Measurements from ENCODE around the gene EGFLAM.
"Not testable (repeated sequence)": the region's sequence is repeated elsewhere in the genome, so short reads cannot be mapped to it uniquely, and the experiment has no call there.

The EGFLAM gene

DNA sequence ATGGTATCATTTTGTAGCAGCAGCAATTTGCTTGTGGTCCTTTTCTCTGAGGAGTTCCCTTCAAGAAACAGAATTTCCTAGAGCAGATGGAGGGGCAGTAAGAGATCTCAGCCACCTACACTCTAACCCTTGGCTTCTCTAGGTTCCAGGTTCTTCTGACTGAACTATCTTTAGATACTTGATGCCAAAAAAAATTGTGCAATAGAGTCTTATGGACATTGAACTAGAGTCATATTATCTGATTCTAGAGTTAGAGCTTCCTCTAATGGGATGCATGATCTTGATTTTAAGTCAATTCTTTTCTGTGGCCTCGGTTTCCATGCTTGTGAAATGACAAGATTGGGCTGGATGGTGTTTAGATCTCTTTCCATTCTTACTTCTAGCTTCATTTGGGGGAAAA is 142.8 kb downstream of the EGFLAM start:
- Mint-ChIP-seq H3K36me3 (no peaks in the 10 kb centered on the region), H3K9me3 (peaks cover 2% of the 10 kb centered on the region), H3K4me3 (no peak overlapping the region), H3K27ac (no peak overlapping the region), H3K27me3 (peaks cover 38% of the 10 kb centered on the region), H3K4me1 (no peaks in the 10 kb centered on the region)
- ATAC-seq = no peak

DNA sequence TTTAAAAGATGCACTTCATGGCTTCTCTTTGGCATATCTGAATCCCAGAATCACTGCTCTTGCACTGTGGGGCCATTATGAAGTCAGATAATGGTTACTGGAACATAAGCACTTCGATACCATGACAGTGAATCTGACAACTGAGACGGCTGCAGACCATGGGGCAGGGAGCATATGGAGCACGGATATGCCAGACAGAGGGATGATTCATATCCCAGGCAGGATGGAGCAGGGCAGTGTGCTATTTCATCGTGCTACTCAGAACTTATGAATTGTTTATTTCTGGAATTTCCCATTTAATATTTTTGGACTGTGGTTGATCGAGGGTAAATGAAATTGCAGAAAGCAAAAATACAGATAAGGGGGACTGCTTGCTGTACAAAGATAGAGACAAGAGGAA is 145.0 kb downstream of the EGFLAM start:
- peaks cover 38% of the 10 kb centered on the region for H3K27me3 Mint-ChIP-seq

DNA sequence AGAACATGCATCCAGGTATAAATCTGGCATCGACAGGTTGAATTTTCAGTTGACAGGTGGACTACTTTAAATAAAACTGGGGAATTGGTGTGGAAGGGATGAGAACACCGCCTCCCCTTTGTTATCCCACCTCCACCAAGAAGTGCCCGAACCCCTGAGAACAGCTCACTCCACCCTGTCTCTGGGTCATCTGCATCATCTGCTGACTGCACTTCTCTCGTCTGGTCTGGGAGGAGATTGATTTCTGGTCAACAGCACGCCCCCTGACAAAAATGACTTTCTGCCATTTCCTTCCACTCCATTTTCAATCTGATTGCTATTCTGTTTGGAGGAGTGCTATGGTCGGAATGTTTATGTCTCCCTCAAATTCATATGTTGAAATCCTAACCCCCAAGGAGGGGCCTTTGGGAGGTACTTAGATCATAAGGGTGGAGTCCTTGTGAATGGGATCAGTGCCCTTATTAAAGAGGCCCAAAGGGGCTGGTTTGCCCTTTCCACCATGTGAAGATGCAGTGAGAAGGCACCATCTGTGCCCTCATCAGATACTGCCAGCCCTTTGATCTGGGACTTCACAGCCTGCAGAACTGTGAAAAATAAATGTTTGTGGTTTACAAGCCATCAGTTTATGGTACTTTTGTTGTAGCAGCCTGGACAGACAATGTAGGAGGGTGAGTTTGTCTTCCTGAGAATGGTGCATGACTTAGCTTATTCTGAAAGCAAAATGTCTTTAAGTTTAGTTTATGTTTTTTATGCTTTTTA is 145.7 kb downstream of the EGFLAM start:
- Mint-ChIP-seq H3K4me1 (no peaks in the 10 kb centered on the region), H3K27me3 (peaks cover 38% of the 10 kb centered on the region), H3K4me3 (no peak overlapping the region), H3K9me3 (peaks cover 2% of the 10 kb centered on the region), H3K36me3 (no peaks in the 10 kb centered on the region), H3K27ac (no peak overlapping the region)
- ATAC-seq = no peak

More for the DNA sequence above, 145.0 kb downstream of the EGFLAM start:
- H3K9me3 Mint-ChIP-seq = peaks cover 2% of the 10 kb centered on the region
- H3K4me3 Mint-ChIP-seq = no peak overlapping the region
- no peaks in the 10 kb centered on the region for H3K36me3 Mint-ChIP-seq
- no peaks in the 10 kb centered on the region for H3K4me1 Mint-ChIP-seq
- ATAC-seq = no peak
- H3K27ac Mint-ChIP-seq = no peak overlapping the region

DNA sequence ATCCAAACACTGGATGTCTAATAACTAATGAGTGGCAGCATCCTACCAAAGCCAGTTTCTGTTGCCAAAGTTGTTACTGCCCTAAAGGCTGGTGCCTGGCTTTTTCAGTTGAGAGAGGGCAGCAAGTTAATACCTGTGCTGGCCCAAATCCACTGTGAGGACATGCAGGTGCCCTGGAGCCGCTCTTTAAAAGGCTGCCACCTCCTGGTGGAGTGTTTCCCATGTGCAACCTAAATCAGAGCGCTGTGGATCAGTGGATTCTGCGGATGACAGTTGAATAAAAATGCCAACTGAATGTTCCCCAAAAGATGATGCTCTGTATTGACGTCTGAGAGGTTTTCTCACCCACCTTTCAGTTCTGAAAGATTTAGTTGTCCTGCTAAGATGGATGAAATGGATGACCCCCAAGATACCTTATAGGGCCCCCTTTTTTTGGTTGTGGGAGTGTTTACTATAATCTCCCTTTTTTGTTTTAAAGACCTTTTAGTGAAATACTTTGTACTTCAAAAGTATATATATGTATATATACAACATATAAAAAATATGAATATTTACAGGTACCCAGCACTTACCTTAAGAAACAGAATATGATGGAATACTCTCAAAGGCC is 146.4 kb downstream of the EGFLAM start:
- Mint-ChIP-seq H3K4me3 (no peak overlapping the region), H3K36me3 (no peaks in the 10 kb centered on the region), H3K9me3 (peaks cover 2% of the 10 kb centered on the region), H3K27me3 (peaks cover 38% of the 10 kb centered on the region), H3K27ac (no peak overlapping the region), H3K4me1 (no peaks in the 10 kb centered on the region)
- ATAC-seq = no peak

DNA sequence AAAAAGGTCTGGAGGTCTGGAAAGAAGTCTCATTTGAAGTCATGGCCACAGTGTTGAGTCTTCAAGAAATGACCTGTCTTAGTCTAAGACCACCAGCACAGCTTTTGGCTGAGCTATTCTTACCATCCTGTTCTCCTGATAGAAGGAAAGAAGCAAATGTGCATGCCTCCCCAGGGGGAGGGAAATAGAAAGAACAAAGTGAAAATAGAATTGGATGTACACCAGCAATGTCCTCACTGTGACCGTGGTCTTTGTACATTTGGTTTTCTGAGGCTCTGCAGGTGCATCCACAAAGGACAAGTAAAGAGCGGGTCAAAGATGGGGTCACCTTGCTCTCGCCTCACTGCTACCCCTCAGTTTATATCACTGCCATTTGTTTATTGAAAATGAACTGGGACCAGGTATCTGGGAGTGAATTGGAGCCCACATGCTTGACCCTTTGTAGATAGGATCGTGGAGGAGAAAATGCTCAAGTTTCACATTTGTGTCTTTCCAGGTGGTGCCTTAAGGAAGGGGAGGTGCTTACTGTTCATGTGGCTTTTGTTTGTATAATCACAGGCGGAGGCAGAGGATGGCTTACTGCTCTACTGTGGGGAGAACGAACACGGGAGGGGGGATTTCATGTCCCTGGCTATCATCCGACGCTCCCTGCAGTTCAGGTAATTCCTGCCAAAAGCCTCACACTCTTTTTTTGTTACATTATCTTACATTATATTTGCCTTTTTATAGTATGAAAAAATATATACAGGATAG is 150.3 kb downstream of the EGFLAM start:
- H3K9me3 Mint-ChIP-seq = peaks cover 2% of the 10 kb centered on the region
- no peaks in the 10 kb centered on the region for H3K36me3 Mint-ChIP-seq
- H3K4me1 Mint-ChIP-seq = no peaks in the 10 kb centered on the region
- H3K4me3 Mint-ChIP-seq = no peak overlapping the region
- H3K27me3 Mint-ChIP-seq = peaks cover 5% of the 10 kb centered on the region
- no peak overlapping the region for H3K27ac Mint-ChIP-seq
- ATAC-seq = no peak

DNA sequence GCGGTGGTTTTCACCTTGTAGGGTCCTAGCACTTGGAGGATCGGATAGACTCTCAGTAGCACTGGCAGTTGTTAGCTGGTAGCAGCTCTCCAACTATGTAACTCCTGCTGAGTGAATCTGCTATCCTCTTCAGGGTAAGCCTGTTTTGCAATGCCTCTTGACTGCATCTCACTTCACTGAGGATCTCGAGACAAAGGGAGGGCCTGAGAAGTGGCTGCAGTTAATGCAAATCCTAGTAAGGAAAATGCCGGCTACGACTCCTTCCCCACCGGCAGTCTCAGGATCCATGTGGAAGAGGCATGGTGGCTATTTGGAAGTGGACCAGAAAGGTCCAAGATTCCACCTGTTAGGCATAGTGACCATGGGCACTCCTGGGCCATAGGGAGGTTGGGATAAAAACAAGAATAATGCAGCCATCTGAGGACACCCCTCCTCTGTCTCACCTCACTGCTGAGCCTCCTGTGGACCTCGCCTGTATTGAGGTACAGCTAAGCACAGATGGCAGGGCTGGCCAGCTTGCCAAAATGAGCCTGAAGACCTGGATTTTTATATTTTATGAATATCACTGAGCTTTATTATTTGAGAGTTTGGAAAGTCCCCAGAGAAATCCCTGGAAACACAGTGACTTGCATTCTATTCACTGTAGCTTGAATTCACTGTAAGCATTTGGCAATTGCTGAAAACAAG is 152.1 kb downstream of the EGFLAM start:
- H3K4me3 Mint-ChIP-seq = no peak overlapping the region
- no peak for ATAC-seq
- H3K27me3 Mint-ChIP-seq = no peaks in the 10 kb centered on the region
- peaks cover 2% of the 10 kb centered on the region for H3K9me3 Mint-ChIP-seq
- H3K27ac Mint-ChIP-seq = no peak overlapping the region
- H3K4me1 Mint-ChIP-seq = no peaks in the 10 kb centered on the region
- no peaks in the 10 kb centered on the region for H3K36me3 Mint-ChIP-seq

DNA sequence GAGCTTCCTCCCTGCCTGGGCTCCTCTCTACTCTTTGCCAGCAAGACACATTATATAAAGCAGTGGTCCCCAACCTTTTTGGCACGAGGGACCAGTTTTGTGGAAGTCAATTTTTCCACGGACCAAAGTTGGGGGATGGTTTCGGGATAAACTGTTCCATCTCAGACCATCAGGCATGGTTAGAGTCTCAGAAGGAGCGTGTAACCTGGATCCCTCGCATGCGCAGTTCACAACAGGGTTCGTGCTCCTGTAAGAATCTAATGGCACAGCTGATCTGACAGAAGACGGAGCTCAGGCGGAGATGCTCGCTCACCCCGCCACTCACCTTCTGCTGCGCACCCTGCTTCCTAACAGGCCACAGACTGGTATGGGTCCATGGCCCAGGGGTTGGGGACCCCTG is 155.3 kb downstream of the EGFLAM start:
- ATAC-seq = no peak
- Mint-ChIP-seq H3K4me3 (no peak overlapping the region), H3K27me3 (no peaks in the 10 kb centered on the region), H3K9me3 (no peaks in the 10 kb centered on the region), H3K4me1 (no peaks in the 10 kb centered on the region), H3K36me3 (no peaks in the 10 kb centered on the region), H3K27ac (no peak overlapping the region)

DNA sequence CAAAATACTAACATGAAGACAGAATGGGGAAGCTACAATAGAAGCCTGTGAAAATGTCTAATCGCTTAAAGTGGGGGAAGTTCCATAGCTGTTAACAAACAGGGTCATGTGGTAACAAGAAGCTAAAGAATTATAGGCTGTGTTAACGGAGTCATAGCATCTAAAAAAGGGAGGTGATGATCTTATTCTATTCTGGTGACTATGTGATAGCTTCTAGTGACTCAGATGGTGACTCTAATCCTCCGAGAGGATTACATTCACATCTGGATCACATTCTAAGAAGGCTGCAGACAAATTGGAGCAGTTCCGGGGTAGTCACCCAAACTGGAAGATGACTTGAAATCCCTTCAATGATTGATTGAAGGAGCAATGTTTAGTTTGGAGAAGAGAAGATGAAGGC is 156.0 kb downstream of the EGFLAM start:
- H3K4me3 Mint-ChIP-seq = no peak overlapping the region
- H3K9me3 Mint-ChIP-seq = no peaks in the 10 kb centered on the region
- H3K36me3 Mint-ChIP-seq = no peaks in the 10 kb centered on the region
- H3K27me3 Mint-ChIP-seq = no peaks in the 10 kb centered on the region
- no peaks in the 10 kb centered on the region for H3K4me1 Mint-ChIP-seq
- ATAC-seq = no peak
- H3K27ac Mint-ChIP-seq = no peak overlapping the region

DNA sequence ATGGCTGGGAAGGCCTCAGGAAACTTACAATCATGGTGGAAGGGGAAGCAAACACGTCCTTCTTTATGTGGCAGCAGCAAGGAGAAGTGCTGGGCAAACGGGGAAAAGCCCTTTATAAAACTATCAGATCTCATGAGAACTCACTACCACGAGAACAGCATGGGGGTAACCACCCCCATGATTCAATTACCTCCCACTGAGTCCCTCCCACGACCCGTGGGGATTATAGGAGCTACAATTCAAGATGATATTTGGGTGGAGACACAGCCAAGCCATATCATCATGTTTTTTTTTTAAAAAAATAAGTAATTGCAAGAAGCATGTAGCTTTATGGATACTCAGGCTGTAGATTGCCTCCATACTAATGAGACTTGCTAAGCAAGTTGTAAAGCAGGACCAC is 157.4 kb downstream of the EGFLAM start:
- H3K27me3 Mint-ChIP-seq, ATAC-seq, H3K4me3 Mint-ChIP-seq, H3K27ac Mint-ChIP-seq, H3K9me3 Mint-ChIP-seq, H3K36me3 Mint-ChIP-seq, H3K4me1 Mint-ChIP-seq: not testable (repeated sequence)

DNA sequence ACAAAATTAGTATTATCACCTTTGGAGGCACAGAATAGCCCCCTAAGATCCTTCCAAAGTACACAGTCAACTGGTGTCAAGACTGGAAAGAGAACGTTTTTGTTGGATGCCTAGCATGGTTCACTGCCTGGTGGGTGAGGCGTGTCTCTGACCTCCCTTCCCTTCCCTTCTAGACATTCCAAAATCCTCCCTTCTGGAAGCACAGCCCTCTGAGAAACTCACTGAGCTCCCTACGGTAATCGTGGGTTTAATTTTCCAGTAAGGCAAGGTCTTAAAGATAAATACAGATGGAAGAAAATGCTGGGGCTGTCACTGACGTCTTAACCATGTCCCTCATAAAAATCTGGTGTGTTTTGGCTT is 159.3 kb downstream of the EGFLAM start:
- Mint-ChIP-seq H3K4me1 (no peaks in the 10 kb centered on the region), H3K9me3 (no peaks in the 10 kb centered on the region), H3K4me3 (no peak overlapping the region), H3K36me3 (no peaks in the 10 kb centered on the region), H3K27me3 (peaks cover 14% of the 10 kb centered on the region), H3K27ac (no peak overlapping the region)
- ATAC-seq = no peak

DNA sequence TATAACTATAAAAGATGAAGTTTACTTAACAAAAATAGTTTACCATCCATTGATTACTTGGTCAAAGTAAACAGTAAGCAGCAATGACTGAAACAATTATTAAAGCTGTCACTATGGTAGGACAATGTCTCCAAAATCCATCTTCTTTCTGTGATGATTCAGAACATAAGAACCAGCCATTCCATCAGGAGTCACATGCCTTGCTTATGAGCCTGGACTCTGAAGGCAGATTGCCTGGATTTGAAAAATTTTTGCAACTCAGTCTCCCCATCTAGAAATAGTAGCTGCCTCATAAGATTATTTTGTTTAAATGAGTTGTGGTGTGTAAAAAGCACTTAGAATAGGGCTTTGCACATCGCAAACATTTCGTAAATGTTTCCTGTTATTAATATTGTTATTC is 161.9 kb downstream of the EGFLAM start:
- peaks cover 14% of the 10 kb centered on the region for H3K27me3 Mint-ChIP-seq
- no peaks in the 10 kb centered on the region for H3K36me3 Mint-ChIP-seq
- H3K9me3 Mint-ChIP-seq = no peaks in the 10 kb centered on the region
- no peak overlapping the region for H3K4me3 Mint-ChIP-seq
- no peaks in the 10 kb centered on the region for H3K4me1 Mint-ChIP-seq
- no peak for ATAC-seq
- H3K27ac Mint-ChIP-seq = no peak overlapping the region

DNA sequence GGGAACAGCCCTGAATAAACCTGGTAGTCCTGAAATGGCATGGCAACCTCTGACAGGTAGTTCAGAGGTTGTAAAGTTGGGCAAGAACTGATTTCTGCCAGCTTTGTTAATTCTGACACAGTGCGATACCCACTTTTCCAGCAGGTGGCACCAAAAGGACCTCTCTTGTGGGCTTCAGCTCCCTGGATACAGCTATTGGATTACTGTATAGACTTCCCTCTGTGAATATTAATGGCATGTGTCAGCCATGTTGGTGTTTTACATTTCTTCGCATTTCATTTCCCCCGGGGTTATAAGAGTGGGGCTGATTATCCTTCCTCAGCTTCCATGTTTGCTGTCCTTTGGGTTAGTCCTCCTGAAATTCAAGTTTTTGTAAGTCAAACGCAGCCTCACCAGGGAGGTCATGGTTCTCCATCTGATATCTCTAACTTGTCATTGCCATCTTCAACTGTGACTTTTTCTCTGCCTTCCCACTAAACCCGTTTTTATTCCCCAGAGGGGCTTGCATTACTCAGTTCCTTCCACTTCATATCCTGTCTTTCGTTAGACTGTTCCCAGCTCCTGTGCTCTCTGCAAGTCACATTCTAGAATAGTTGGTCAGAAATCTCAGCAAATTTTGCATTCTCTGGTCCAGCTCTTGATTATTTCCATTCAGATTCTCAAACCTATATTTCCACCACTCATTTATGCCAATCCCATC is 162.5 kb downstream of the EGFLAM start:
- Mint-ChIP-seq H3K4me1 (no peaks in the 10 kb centered on the region), H3K27ac (no peak overlapping the region), H3K9me3 (no peaks in the 10 kb centered on the region), H3K36me3 (no peaks in the 10 kb centered on the region), H3K4me3 (no peak overlapping the region), H3K27me3 (peaks cover 14% of the 10 kb centered on the region)
- ATAC-seq = no peak

DNA sequence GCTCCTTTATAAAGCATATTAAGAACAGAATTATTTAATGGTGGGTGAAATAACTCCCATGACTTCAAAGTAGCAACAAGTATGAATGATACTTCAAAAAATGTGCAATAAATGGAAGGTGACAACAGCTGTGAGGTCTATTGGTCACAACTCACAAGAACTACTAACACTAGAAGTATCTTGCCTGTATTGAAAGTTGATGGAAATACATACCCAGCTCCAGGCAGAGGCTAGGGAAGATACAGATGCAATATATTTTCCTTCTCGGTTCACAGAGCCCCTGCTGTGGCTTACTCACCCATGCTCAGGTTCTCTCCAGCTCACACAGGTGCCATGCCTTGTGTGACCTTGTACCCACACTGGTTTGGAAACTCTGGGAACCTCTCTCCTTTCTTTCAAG is 164.3 kb downstream of the EGFLAM start:
- H3K4me3 Mint-ChIP-seq = no peak overlapping the region

DNA sequence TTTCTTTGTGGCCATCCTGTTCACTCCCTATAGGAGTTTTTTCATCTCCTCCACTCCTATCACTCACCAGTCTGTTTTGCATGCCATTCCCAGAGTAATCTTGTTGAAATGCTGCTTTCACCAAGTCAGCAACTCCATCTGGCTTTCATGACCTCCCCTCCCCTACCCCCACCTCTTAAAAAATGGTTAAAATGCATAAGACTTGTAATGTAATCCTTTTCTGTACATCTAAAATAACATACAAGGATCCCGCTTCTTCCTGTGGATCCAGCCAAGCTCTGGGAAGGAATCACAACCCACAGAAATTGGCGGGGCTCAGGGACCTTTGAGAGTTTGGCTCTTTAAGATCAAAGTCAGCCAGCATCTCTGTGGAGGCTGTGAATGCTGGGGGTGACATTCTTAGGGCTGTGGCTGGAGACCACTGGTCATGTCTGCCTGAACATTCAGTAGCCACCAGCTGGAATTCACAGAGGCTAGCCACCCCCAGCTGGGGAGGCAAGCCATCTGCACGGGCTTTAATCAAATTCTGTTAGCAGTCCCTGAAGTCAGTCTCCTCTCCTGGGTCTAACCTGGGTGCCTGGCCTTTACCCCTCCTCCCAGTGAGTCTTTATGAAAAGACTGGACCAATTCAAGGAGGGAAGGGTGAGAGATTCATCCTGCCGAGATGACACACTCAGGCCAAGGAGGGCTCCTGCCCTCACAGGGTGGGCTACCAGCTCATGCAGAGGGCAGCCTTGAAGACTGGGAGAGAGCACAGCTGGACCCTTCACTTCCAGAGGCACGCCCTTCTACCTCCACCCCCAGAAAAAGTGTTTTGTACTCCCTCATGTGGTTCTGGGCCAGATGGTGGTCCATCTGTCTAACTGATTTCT is 165.2 kb downstream of the EGFLAM start:
- peaks cover 14% of the 10 kb centered on the region for H3K27me3 Mint-ChIP-seq
- no peaks in the 10 kb centered on the region for H3K4me1 Mint-ChIP-seq
- H3K36me3 Mint-ChIP-seq = no peaks in the 10 kb centered on the region
- ATAC-seq = no peak
- no peak overlapping the region for H3K27ac Mint-ChIP-seq
- no peak overlapping the region for H3K4me3 Mint-ChIP-seq
- no peaks in the 10 kb centered on the region for H3K9me3 Mint-ChIP-seq

More for the DNA sequence above, 164.3 kb downstream of the EGFLAM start:
- Mint-ChIP-seq H3K4me1 (no peaks in the 10 kb centered on the region), H3K27ac (no peak overlapping the region), H3K27me3 (peaks cover 14% of the 10 kb centered on the region), H3K36me3 (no peaks in the 10 kb centered on the region), H3K9me3 (no peaks in the 10 kb centered on the region)
- no peak for ATAC-seq

Data from stimulated activated memory B cell treated with anti-CD40 and anti-IgM and Interleukin-4, amounts not matched to agents 10 μg/mL and 1 μg/mL and 100 μg/mL, for 72 hours (primary cell).